ENCODE measurements around the gene TIGD6.

TIGD6 gene

GRCh38 chr5:150016537-150016936 is 16.1 kb upstream of the TIGD6 start:
- no peak for DNase-seq (ENCODE audit: low read depth)

- DNase-seq (ENCODE audit: low read depth) = no peak
These were observed 15.0 kb upstream of the TIGD6 start for GRCh38 chr5:150015415-150015814.

DNA sequence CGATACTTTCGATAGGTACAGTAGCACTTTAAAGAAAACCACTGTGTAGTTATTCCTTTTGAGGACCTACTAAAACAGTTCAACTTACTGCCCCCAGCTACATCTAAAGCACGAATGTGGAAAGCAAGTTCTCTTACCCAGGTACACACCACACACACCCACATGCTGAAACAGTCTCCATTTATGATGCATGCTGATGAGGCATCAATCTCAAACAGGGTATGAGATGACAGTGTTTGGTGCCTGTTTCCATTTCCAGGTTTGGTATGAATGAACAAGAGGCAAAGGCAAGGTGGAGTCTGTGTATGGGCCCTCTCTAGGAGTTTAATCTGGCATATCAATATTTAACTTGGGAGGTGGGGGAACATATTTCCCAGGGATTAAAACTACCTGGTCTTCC is 14.0 kb upstream of the TIGD6 start:
- DNase-seq (ENCODE audit: low read depth) = no peak

- DNase-seq (ENCODE audit: low read depth) = no peak
These were observed 13.5 kb upstream of the TIGD6 start for GRCh38 chr5:150013931-150014330.

DNA sequence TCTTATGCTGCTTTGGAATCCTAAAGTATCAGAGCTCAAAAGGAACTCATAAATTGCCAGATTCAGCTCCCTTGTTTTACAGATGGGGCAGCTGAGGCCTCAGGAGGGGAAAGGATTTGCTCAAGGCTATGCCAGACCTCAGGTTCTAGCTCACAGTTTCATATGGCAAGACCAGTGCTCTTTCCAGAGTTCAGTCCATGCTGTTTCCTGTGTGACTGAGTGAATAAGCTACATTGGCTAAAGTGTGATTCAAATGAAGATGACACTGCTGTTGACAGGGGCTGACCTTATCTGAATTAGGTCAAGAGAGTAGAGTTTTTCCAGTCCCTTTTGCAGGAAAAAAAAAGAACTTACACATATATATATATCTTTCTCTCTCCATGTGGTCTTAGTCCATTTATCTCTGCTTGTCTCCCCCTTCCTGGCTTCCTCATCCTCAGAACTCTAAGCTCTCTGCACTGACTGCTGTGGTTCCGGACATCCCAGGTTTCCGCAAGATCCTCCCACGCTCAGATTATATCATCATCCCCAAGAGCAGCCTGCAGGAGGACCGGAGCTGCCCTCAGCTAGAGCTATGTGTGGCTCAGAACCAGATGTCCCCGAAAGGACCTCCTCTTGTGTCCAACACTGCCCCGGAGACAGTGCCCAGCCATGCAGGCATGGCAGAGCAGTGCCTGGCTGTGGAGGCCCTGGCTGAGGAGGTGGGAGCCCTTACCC is 9.4 kb upstream of the TIGD6 start:
- DNase-seq (ENCODE audit: low read depth) = no peak

DNA sequence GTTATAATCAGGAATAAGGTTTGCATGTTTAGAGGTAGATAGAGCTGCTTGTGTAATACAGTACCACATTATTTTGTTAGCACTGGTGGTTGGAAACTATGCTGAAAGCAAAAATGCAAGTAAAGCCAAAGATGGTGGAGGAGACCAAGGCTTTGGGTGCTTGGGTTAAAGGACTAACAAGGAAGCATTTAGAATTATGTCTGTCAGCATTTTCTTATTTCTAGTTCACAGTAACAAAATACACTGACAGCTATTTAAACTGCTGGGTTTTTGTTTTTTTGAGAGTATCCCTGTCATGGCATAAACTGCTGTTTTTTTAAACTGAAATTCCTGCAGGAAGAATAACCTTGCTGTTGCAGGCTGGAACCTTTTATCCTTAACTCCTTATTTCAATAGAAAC is 6.6 kb upstream of the TIGD6 start:
- no peak for DNase-seq (ENCODE audit: low read depth)

DNA sequence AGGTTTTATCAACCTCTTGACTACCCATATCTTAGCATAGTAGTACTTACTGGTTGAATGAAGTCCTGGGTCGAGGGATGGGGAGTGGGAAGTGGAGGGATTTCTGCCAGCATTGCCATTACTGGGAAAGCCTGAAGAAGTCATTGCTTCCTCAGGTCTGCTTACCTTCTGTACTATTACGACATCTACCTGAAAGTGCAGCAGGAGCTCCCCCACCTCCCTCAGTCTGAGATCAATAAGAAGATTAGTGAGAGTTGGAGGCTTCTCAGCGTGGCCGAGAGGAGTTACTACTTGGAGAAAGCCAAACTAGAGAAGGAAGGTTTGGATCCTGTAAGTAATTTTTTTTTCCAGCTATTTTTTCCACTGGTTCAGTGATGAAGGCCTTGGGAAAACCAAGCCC is 5.9 kb upstream of the TIGD6 start:
- DNase-seq (ENCODE audit: low read depth) = no peak

- DNase-seq (ENCODE audit: low read depth) = peak; percentile 42
These were observed 1.4 kb upstream of the TIGD6 start for GRCh38 chr5:150001660-150002486.

DNA sequence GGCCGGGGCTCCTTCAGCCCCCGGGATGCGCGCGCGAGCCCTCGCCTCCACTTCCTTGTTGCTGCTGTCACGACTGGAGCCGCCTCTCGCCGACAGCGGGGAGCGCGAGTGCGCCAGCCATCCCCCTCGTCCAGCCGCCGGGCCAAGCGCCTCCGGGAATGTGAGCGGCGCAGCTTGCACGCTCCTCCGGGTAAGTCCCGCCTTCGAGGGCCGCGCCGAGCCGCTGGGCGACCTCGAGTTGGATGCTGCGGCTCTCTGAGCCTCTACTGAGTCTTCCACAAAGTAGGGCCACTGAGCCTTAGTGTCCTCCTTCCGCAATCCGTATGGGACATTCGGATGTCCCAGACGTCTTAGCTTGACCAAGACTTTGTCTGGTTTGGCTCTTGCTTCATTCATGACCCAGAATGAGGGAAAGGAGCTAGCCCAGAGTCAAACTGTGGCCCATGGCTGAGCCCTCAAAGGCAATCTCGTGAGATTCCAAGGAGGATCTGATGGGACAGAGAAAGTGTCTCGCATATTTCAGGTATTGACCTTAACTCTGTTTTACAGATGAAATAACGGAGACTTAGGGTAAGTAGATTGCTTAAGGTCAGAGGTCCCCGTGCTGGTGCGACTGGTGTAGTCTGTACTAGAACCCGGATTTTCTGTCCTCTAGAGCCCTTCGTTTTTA is 671 bp upstream of the TIGD6 start:
- no peak for DNase-seq (ENCODE audit: low read depth)

GRCh38 chr5:149999866-150000255 is 593 bp downstream of the TIGD6 start:
- no peak for DNase-seq (ENCODE audit: low read depth)

GRCh38 chr5:149999359-149999758 is 1.1 kb downstream of the TIGD6 start:
- DNase-seq (ENCODE audit: low read depth) = no peak

DNA sequence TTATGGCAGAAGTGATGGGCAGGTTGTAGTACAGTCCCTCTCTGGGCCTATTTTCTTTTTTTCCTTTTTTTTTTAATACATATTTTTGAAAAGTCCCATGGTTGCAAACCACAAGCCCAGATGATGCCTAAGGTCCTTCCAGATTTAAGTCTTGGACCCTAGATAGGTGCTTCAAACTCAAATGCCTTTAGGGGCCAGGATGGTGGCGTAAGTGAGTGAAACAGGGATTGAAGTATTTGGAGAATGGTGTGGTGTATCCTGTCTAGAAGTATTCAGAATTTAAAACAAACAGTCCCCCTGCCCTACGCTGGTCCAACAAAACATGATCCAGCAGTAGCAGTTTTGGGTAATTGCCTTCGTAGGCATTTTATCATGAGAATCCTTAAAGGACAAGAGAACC is 2.2 kb downstream of the TIGD6 start:
- no peak for DNase-seq (ENCODE audit: low read depth)

- DNase-seq (ENCODE audit: low read depth) = no peak
These were observed 4.1 kb downstream of the TIGD6 start for GRCh38 chr5:149996205-149996890.

DNA sequence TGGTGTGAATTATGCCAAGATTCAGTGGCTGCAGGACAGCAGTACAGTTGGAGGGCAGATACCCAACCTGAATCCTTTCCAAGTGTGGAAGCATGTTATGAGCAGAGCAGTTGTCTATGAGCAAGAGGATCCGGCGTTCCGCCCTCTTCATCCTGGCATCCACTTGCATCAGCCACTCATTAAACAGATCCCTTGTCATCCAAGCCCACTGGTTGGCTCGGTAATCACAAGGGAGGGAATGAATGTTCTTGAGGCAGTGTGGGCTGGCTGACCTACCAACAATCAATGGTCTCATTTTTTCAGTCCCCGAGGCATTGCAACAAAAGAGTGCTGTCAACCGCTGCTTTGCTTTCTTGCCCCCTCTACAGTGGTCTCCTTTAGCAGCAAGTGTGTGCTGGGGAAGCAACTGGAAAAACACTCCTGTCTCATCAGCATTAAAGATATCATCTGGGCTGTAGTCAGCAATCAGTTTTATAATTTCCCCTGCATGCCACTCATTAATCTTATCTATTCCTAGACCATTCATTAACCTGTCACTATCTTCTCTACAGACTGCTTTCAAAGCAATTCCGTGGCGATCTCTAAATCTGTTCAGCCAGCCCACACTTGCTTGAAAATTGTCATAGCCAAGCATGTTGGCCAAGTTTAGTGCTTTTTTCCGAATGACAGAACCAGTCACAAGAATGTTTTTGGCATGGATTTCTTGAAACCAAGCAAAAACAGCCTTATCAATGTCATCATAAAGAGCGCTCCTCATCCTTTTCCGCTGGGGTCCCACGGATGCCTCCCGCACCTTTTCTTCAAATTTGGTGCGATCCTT is 4.9 kb downstream of the TIGD6 start:
- no peak for DNase-seq (ENCODE audit: low read depth)

- DNase-seq (ENCODE audit: low read depth) = no peak
These were observed 7.0 kb downstream of the TIGD6 start for GRCh38 chr5:149993471-149993870.

DNA sequence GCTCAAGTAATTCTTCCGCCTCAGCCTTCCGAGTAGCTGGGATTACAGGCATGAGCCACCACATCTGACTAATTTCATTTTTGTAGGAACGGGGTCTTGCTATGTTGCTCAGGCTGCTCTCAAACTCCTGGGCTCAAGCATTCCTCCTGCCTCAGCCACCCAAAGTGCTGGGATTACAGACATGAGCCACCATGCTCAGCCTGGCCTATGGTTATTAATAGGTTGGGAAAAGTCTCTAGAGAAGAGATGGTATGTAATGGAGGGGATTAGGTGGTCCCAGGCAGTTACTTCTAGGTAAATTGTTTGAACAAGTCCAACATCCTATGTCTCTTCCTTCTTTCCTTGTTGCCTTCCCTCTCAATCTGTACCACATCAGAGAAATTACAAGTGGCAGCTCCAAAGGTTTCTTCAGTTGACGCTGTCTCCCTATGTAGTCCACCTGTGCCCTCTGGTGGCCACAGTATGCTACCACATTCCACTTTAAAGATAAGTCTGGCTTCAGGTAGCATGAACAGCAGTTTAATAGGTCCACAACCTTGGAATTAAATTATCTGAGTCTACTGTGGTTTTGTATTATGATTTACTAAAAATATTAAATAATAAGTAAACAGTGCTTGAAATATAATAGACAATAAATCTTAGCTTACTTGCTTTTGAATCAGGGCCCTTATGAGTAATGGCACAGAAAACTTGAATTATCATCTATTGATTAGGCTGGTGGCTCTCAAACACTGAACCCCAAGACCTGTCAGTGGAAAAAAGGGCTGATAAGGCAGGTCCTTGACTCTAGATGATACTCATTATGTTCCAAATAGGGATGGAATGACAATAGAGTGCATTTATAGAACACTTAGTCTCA is 9.7 kb downstream of the TIGD6 start:
- peak; percentile 51 for DNase-seq (ENCODE audit: low read depth)

DNA sequence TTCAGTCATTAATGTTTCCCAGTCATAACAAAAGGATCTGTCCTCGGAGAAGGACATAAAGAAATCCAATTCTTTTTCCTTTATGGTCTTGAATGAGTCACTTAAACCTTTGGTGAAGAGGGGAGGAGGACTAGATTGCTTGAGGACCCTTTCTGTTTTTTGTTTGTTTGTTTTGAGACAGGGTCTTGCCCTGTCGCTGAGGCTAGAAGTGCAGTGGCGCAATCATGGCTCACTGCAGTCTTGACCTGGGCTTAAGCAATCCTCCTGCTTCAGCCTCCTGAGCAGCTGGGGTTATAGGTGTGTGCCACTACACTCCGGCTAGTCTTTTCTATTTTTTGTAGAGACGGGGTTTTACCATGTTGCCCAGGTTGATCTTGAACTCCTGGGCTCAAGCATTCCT is 12.3 kb downstream of the TIGD6 start:
- DNase-seq (ENCODE audit: low read depth) = no peak

- no peak for DNase-seq (ENCODE audit: low read depth)
These were observed 17.9 kb downstream of the TIGD6 start for GRCh38 chr5:149982505-149982904.

DNA sequence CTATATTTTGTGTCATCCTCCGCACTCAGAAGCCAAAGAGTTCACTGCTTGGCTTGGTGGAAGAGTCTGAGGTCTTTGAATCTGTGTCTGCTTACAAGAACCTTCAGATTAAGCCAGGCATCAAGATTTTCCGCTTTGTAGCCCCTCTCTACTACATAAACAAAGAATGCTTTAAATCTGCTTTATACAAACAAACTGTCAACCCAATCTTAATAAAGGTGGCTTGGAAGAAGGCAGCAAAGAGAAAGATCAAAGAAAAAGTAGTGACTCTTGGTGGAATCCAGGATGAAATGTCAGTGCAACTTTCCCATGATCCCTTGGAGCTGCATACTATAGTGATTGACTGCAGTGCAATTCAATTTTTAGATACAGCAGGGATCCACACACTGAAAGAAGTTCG is 19.2 kb downstream of the TIGD6 start:
- no peak for DNase-seq (ENCODE audit: low read depth)

- DNase-seq (ENCODE audit: low read depth) = no peak
These were observed 20.6 kb downstream of the TIGD6 start for GRCh38 chr5:149979896-149980295.

DNA sequence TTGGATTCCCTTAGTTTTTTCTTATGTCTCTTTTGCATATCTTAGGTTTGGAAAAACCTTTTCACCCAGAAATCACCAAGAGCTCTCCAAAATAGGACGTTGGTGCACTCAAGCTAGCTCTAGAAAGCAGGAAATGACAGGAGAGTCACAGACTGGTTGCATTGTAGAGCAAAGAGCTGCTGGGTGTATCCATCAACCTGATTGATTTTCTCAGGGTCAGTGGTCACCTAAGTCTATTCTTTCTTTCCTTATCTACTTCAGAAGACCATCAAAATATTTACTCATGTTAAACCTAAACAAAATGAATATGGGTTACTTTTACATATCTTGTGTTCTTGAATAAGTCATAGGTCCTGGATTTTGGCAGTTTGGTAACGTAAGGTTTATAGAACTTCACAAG is 25.0 kb downstream of the TIGD6 start:
- DNase-seq (ENCODE audit: low read depth) = no peak
